GM06990 (cell line): ENCODE data around the gene LRRC55.

Experiments used
- DNase-seq: peaks from one replicate; pipeline ENCODE4 v3.0.0-alpha.2; 2011; ENCODE audit not compliant: insufficient read length; ENCODE audit errors: extremely low read depth
- H3K27me3 ChIP-seq: replicated peaks from 2 replicates; pipeline ENCODE4 v1.6.0; 2011; ENCODE audit warnings: low read length; ENCODE audit not compliant: control insufficient read depth, insufficient read depth
- H3K36me3 ChIP-seq: 2 replicates; pipeline ENCODE4 v1.5.1; 2011; ENCODE audit warnings: low read length; ENCODE audit not compliant: control insufficient read depth, insufficient read depth
- H3K4me3 ChIP-seq: replicated peaks from 2 replicates; pipeline ENCODE4 v1.5.1; 2011; ENCODE audit warnings: low read depth, mild to moderate bottlenecking, control low read depth, low read length
- TF ChIP-seq, protein P1 (sequence below): IDR thresholded peaks from 2 replicates; pipeline ENCODE4 v1.5.1; 2011; ENCODE audit warnings: low read length, control low read depth, mild to moderate bottlenecking, inconsistent platforms; ENCODE audit not compliant: insufficient read depth, poor library complexity, severe bottlenecking

LRRC55 gene

GRCh38 chr11:57200917-57201316, 19.2 kb downstream of the LRRC55 start:
- TF ChIP-seq, protein P1, sequence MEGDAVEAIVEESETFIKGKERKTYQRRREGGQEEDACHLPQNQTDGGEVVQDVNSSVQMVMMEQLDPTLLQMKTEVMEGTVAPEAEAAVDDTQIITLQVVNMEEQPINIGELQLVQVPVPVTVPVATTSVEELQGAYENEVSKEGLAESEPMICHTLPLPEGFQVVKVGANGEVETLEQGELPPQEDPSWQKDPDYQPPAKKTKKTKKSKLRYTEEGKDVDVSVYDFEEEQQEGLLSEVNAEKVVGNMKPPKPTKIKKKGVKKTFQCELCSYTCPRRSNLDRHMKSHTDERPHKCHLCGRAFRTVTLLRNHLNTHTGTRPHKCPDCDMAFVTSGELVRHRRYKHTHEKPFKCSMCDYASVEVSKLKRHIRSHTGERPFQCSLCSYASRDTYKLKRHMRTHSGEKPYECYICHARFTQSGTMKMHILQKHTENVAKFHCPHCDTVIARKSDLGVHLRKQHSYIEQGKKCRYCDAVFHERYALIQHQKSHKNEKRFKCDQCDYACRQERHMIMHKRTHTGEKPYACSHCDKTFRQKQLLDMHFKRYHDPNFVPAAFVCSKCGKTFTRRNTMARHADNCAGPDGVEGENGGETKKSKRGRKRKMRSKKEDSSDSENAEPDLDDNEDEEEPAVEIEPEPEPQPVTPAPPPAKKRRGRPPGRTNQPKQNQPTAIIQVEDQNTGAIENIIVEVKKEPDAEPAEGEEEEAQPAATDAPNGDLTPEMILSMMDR, result no peak
- no peak overlapping the region for H3K4me3 ChIP-seq
- H3K27me3 ChIP-seq, result no peaks in the 10 kb centered on the region; the same call in 1 of the 2 replicates
- DNase-seq, result no peak
- no peaks in the 10 kb centered on the region for H3K36me3 ChIP-seq

DNA sequence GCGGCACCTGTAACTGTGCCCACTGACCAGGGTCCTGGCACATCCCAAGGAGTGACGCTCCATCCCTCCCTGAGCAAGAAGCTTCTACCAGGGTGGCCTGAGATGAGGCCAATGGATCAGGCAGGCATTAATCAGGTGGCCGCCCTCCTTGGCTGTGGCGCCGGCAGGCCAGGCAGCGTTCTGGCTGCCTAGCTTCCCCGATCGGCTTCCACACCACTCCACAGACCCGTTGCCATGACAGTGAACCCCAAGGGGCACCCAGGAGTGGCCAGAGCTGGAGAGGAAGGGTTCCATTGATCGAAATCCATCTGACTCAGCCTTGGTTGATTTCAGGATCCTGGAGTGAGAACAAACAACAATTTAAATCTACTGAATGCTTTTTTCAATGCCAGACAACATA, 20.5 kb downstream of the LRRC55 start:
- Histone ChIP-seq H3K4me3 (no peak overlapping the region), H3K36me3 (no peaks in the 10 kb centered on the region), H3K27me3 (no peaks in the 10 kb centered on the region; the same call in 1 of the 2 replicates)
- TF ChIP-seq, protein P1, result no peak
- DNase-seq, result no peak

- DNase-seq, result no peak
- no peaks in the 10 kb centered on the region for H3K36me3 ChIP-seq
- TF ChIP-seq, protein P1, result no peak
- H3K27me3 ChIP-seq, result no peaks in the 10 kb centered on the region; the same call in 1 of the 2 replicates
- H3K4me3 ChIP-seq, result no peak overlapping the region
These were observed 21.6 kb downstream of the LRRC55 start for GRCh38 chr11:57203359-57203758.

- TF ChIP-seq, protein P1, result no peak
- H3K36me3 ChIP-seq, result no peaks in the 10 kb centered on the region
- DNase-seq, result no peak
- H3K27me3 ChIP-seq, result no peaks in the 10 kb centered on the region; the same call in 1 of the 2 replicates
- no peak overlapping the region for H3K4me3 ChIP-seq
These were observed 22.2 kb downstream of the LRRC55 start for GRCh38 chr11:57203882-57204480.

DNA sequence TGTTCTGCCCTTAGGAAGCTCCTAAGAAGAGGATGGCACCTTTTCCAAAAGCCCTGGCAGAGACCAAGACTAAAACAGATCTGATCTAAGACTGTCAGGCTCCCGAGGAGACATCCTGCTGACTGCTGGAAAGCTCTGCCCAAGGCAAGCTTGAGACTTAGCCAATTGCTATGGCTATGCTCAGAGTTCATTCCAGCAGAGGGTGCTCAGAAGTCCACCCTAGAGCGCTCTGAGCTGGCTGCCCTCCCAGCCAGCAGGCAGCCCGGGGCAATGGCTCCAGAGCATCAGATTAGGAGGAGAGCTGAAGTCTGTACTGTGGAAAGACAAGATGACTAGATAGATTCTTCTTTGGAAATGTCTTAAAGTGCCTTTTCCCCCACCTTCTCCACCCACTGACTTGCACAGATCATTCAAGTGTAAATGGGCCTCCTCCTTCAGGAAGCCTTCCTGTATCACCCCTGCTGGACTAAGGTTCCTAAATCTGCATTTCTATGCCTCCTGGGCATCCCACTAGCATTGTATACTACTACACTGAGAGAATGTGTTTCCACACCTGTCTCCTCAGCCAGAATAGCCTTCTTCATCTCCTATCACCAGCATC, 23.4 kb downstream of the LRRC55 start:
- Histone ChIP-seq H3K27me3 (no peaks in the 10 kb centered on the region; the same call in 1 of the 2 replicates), H3K4me3 (no peak overlapping the region), H3K36me3 (no peaks in the 10 kb centered on the region)
- no peak for DNase-seq
- TF ChIP-seq, protein P1, result no peak
